Neural crest cell (in vitro differentiated cells): ENCODE measurements around the gene MLLT11. TPM values are rescaled to one million over a fixed set of nuclear protein-coding genes. Genes with fewer than 3 reads are reported as not detected.

Experiments
- DNase-seq: peaks from one replicate; pipeline ENCODE4 v3.0.0; 2021; ENCODE audit warnings: low read depth, mixed read lengths, low spot score
- H3K27ac Mint-ChIP-seq: one replicate; pipeline ENCODE4 v1.8.0; 2021; ENCODE audit warnings: mild to moderate bottlenecking, mixed read lengths; ENCODE audit not compliant: unreplicated experiment
- H3K27me3 Mint-ChIP-seq: 2 replicates; pipeline ENCODE4 v1.8.0; 2021; ENCODE audit warnings: low read depth, mild to moderate bottlenecking, mixed read lengths
- H3K36me3 Mint-ChIP-seq: 2 replicates; pipeline ENCODE4 v1.8.0; 2021; ENCODE audit warnings: low read depth, mild to moderate bottlenecking, mixed read lengths
- H3K4me1 Mint-ChIP-seq: 2 replicates; pipeline ENCODE4 v1.8.0; 2021; ENCODE audit warnings: mixed read lengths
- H3K4me3 Mint-ChIP-seq: one replicate; pipeline ENCODE4 v1.8.0; 2021; ENCODE audit warnings: mild to moderate bottlenecking, mixed read lengths
- H3K9me3 Mint-ChIP-seq: 2 replicates; pipeline ENCODE4 v1.8.0; 2021; ENCODE audit warnings: mixed read lengths
- total RNA-seq: library from RNA; stranded (reverse); gene quantifications from 2 replicates; pipeline ENCODE4 v1.2.1, GENCODE V29; 2021
- TF ChIP-seq, protein P1 (sequence below): fragments of 200-600 bp; sonication (generic); conservative IDR thresholded peaks from 2 replicates; pipeline ENCODE4 v1.5.0; 2021; ENCODE audit warnings: antibody characterized with exemption, mild to moderate bottlenecking

Gene MLLT11
- total RNA-seq, 1 donor from 2014 or later, result 63.9 TPM

- DNase-seq, result no peak
- no peaks in the 10 kb centered on the region for H3K4me1 Mint-ChIP-seq
- no peaks in the 10 kb centered on the region for H3K27me3 Mint-ChIP-seq
- H3K27ac Mint-ChIP-seq, result no peak overlapping the region
- TF ChIP-seq, protein P1, sequence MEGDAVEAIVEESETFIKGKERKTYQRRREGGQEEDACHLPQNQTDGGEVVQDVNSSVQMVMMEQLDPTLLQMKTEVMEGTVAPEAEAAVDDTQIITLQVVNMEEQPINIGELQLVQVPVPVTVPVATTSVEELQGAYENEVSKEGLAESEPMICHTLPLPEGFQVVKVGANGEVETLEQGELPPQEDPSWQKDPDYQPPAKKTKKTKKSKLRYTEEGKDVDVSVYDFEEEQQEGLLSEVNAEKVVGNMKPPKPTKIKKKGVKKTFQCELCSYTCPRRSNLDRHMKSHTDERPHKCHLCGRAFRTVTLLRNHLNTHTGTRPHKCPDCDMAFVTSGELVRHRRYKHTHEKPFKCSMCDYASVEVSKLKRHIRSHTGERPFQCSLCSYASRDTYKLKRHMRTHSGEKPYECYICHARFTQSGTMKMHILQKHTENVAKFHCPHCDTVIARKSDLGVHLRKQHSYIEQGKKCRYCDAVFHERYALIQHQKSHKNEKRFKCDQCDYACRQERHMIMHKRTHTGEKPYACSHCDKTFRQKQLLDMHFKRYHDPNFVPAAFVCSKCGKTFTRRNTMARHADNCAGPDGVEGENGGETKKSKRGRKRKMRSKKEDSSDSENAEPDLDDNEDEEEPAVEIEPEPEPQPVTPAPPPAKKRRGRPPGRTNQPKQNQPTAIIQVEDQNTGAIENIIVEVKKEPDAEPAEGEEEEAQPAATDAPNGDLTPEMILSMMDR, result no peak
- H3K4me3 Mint-ChIP-seq, result no peak overlapping the region
- no peaks in the 10 kb centered on the region for H3K36me3 Mint-ChIP-seq
- no peaks in the 10 kb centered on the region for H3K9me3 Mint-ChIP-seq
These were observed 53.7 kb downstream of the MLLT11 start for GRCh38 chr1:151113877-151114276.

Other genes starting within 250 kb of the MLLT11 start
- gene ARNT, start 183.8 kb upstream of the MLLT11 start, total RNA-seq, result 28.2 and 29.0 TPM in 2 replicates
- gene CTXND2, start 173.3 kb upstream of the MLLT11 start, total RNA-seq, result not detected in 2 replicates
- 77.9 and 81.6 TPM in 2 replicates for gene SETDB1, start 134.0 kb upstream of the MLLT11 start, total RNA-seq
- gene CERS2, start 85.6 kb upstream of the MLLT11 start, total RNA-seq, result 149 and 156 TPM in 2 replicates
- gene ANXA9, start 78.1 kb upstream of the MLLT11 start, total RNA-seq, result not detected in 2 replicates
- gene MINDY1, start 53.5 kb upstream of the MLLT11 start, total RNA-seq, result 19.2 and 19.6 TPM in 2 replicates
- 16.6 and 22.5 TPM in 2 replicates for gene PRUNE1, start 51.9 kb upstream of the MLLT11 start, total RNA-seq
- 0.79 and 1.1 TPM in 2 replicates for gene BNIPL, start 23.8 kb upstream of the MLLT11 start, total RNA-seq
- 6.3 and 8.0 TPM in 2 replicates for gene C1orf56, start 12.6 kb upstream of the MLLT11 start, total RNA-seq
- 111 and 115 TPM in 2 replicates for gene CDC42SE1, start 775 bp upstream of the MLLT11 start, total RNA-seq
- 6.1 and 7.8 TPM in 2 replicates for gene GABPB2, start 10.4 kb downstream of the MLLT11 start, total RNA-seq
- gene SEMA6C, start 86.2 kb downstream of the MLLT11 start, total RNA-seq, result 30.7 and 33.7 TPM in 2 replicates
- not detected in 2 replicates for gene TNFAIP8L2, start 96.3 kb downstream of the MLLT11 start, total RNA-seq
- gene LYSMD1, start 105.5 kb downstream of the MLLT11 start, total RNA-seq, result 11.2 and 11.9 TPM in 2 replicates
- 48.7 and 57.1 TPM in 2 replicates for gene SCNM1, start 105.7 kb downstream of the MLLT11 start, total RNA-seq
- gene TMOD4, start 115.6 kb downstream of the MLLT11 start, total RNA-seq, result 1.6 and 2.7 TPM in 2 replicates
- gene VPS72, start 129.8 kb downstream of the MLLT11 start, total RNA-seq, result 134 and 135 TPM in 2 replicates
- 88.7 and 96.2 TPM in 2 replicates for gene PIP5K1A, start 138.2 kb downstream of the MLLT11 start, total RNA-seq
- 209 and 214 TPM in 2 replicates for gene PSMD4, start 194.3 kb downstream of the MLLT11 start, total RNA-seq
- 34.9 and 39.9 TPM in 2 replicates for gene ZNF687, start 221.9 kb downstream of the MLLT11 start, total RNA-seq